Stimulated activated CD4-positive, alpha-beta T cell treated with anti-CD3 and anti-CD28 coated beads, Interleukin-15, amount 100 ng/mL, for 1 hour (primary cell): ENCODE results near the gene KCND2.
"Not testable (repeated sequence)": the region's sequence is repeated elsewhere in the genome, so short reads cannot be mapped to it uniquely, and the experiment has no call there.

Experiments used
- DNase-seq, 2 donors: peaks; one replicate each; pipeline ENCODE4 v3.0.0-alpha.2; 2020; ENCODE audit warnings: low read depth in 1 of 2, low spot score in 1 of 2

Gene KCND2

DNA sequence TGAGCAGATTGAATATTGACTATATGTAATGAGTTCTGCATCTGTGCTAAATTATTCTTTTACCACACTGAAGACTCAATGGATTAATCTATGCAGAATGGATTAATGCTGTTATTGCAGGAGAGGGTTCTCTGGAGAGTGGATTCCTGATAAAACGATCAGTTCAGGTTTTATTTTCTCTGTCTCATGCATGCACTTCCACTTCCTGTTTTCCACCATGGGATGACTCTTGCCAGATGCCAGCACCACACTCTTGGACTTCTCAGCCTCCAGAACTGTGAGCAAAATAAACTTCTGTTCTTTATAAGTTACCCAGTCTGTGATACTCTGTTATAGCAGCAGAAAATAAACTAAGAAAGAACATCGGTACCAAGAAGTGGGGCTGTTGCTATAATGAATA lies 207.5 kb downstream of the KCND2 start:
- no peak for DNase-seq

DNA sequence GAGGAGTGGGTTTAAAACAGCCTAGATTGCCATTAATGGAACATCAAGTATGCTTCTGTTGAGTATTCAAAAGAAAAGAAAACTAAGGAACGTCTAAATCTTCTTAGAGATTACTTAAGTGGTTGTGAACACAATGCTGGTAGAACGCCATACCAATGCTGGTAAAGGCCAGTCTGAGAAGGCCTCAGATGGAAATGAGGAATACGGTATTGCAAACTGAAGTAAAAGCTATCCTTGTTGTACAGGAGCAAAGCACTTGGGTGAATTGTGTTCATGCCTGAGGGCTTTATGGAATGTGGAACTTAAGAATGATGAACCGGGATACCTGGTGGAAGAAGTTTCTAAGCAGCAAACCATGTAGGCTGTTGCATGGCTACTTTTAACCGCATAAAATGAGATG lies 208.0 kb downstream of the KCND2 start:
- no peak for DNase-seq

DNA sequence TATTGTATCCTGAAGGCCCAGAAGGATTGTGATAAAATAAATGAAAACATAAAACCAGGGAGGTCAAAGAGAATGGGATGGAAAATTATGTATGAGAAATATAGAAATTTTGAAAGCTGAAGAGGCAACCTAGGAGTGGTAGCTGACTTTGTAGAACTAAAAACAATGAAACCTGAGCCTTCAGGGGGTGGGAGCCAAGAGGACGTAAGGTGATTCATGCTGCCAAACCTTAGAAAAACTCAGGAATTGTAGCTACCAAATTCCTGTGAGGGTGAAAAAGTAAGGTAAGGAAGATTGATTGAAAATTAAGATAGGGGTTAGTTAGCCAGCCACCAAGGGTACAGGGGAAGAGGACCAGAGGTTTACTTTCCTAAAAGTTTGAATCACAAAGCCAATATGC lies 213.2 kb downstream of the KCND2 start:
- no peak for DNase-seq

DNA sequence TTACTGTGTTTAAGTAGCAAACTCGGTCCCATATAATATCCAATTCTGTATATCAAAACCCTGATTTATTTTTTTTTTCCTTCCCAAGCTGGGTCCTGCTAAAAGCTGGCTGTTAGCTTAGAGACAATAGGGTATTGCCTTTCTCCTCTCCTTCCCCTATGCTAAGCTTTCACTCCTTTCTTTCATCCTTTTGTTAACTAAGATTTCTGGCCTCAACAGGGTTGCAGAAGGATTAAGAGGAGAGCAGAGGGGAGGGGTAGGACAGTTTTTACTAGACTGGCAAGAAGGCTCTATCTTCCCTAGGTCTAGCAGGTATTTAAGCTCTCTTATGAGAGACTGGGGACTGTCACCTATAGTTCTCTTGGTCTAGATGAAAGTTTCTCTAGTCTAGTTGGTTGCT lies 229.2 kb downstream of the KCND2 start:
- no peak for DNase-seq

DNA sequence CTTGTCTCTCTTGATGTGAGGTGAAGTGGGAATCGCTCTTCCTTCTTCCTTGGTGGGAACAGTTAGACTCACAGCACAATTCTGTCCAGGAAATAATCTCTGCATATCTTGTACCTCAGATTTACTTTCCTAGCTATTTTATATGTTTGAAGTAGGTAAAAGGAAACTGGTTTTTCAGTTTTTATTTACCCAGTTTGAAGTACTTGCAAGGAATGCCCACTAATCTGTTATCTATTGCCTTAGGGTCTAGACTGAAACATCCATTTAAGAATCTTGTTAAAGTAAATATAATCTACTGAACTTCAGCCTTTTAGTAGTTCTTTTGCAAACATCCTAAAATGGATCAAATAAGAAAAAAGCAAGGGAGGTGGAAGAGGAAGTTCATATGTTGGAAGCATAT lies 229.8 kb downstream of the KCND2 start:
- DNase-seq: no peak

DNA sequence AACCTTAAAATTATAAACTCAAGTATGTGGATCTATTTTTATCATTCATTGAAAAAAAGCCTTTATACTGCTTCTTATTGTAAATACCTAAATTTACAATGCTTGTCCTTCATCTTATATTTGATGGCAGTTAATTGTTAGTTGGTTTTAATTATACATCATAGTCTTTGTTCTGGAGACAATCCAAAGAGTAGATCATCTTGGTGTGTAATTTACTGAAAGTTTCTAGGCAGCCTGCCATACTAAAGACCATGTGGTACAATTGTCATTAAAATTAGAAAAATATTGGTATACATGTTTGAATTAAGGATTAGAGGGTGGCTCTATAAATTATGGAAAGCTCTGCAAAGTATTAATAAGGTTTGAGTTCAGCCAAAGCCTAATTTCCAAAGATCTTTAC lies 231.4 kb downstream of the KCND2 start:
- DNase-seq: no peak

DNA sequence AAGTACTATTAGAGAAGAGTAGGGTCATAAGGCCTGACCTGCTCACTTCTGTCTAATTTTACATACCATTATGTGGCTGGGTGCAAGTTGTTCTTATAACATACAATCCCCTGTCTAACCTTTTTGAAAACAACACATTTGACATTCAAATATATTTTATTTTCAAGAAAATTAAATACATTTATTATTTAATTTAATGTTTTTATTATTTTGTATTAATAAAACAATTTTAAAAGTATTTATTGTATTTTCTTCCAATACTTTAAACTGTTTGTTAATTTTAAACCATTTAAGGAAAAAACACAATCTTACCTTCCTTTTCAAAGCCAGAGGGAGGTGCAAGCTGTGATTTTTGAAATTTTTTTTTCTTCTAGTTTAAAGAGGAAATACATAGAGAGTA lies 232.8 kb downstream of the KCND2 start:
- no peak for DNase-seq

DNA sequence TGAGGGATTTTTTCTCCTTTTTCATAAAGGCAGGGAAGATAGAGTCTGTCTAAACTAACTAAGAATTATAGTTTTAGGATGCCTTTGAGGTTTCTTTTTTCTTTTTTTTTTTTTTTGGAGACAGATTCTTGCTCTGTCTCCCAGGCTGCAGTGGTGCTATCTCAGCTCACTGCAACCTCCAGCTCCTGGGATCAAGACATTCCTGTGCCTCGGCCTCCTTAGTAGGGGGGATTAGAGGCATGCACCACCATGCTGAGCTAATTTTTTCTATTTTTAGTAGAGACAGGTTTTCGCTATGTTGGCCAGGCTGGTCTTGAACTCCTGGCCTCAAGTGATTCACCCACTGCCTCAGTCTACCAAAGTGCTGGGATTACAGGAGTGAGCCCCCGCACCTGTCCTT lies 239.7 kb downstream of the KCND2 start:
- DNase-seq: no peak

DNA sequence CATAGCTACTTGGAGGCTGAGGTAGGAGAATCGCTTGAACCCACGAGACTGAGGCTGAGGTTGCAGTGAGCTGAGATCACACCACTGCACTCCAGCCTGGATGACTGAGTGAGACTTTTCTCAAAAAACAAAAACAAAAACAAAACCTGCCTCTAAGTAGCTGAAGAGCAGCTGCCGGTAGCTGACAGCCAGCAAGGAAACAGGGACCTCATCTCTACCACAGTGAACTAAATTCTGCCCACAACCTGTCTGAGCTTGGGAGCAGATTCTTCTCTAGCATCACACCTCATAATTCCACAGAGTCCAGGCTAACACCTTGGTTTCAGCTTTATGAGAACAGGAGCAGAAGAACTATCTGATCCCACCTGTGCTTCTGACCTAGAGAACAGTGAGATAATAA lies 246.2 kb downstream of the KCND2 start:
- DNase-seq: no peak

DNA sequence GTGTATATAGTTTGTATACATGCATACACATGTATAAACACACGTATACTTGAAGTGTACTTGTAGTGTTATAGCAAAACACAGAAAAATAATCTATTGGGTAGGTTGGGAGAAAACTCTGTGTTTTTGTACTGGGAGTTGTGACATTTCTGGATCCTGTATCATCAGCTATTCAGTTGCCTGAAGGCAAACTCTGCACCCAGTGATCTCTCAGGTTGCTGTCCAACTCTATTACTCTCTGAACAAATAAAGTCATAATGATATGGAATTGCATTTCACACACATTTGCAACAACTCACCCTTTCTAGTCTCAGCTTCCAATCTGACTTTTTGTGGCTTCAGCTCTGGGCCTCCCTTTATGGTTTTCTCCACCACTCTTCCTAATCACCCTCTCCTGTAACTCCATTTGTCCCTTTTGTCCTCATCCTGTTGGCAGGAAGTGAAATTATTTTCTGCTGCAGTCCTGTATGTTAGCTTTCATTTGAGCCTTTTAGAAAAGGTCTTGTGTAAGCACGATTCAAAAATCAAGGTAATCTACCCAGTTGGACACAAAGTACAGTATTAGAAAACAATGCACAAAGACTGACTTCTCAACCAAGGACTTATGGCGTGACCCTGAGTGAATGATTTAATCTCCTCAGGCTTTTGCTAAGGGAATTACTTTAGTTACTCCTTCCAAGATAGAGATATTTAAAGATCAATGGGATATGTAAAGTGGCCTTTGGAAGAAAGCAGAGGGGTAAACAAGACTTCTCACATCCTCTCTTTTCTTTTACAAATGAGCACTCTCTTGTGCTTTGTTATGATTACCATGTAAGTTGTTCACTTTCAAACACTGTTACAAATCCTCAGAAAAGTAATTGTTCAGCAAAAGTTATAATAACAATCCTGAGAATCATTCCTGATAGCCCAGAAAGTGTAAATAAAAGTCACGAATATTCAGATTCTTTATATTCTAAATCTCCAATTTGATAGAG lies 249.1 kb downstream of the KCND2 start:
- DNase-seq: no peak

DNA sequence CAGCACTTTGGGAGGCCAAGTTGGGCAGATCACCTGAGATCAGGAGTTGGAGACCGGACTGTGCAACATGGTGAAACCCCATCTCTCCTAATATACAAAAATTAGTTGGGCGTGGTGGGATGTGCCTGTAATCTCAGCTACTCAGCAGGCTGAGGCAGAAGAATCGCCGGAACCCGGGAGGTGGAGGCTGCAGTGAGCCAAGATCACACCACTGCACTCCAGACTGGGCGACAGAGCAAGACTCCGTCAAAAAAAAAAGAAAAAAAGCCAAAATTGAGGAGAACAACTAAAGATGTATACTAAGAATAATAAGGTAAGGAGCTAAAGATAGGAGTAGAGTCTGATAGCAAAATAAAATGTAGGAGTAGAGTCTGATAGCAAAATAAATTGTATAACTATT lies 251.0 kb downstream of the KCND2 start:
- DNase-seq: no peak

DNA sequence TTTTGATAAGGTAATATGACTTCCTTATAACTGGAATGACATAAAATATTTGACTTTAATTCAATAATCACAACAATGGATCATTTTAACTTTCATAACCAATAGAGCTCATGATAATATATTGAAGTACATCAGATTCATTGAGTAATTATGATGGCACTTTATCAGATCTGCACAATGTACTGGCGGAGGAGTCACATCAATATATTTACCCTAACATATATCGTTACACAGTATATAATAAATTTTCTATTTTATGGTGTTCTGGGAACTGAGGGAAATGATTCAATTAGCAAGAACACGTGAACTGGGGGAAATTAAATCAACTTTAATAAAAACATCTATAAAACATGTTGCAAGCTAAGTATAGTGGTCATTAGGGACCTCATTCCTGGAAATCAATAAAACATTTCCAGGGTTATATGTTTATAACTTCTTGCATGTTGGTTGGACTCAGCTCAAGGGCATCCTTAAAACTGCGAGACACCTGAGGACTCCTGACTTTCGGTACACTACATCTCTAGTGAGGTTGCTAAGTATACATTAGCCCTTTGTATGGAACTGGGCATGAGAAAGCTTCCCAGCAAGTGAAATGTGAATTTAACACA lies 254.0 kb downstream of the KCND2 start:
- DNase-seq: no peak

DNA sequence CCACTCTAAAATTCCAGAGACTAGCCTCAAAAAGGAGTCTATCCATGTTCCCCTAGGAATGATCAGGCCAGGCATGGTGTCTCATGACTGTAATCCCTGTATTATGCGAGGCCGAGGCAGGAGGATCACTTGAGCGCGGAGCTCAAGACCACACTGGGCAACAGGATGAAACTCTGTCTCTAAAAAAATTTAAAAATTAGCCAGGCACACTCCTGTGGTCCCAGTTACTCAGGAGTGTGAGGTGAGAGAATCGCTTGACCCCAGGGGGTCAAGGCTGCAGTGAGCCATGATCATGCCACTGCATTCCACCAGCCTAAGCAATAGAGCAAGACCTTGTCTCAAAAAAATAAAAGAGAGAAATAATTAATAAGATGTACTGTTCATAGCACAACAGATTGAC lies 256.8 kb downstream of the KCND2 start:
- DNase-seq: no peak

DNA sequence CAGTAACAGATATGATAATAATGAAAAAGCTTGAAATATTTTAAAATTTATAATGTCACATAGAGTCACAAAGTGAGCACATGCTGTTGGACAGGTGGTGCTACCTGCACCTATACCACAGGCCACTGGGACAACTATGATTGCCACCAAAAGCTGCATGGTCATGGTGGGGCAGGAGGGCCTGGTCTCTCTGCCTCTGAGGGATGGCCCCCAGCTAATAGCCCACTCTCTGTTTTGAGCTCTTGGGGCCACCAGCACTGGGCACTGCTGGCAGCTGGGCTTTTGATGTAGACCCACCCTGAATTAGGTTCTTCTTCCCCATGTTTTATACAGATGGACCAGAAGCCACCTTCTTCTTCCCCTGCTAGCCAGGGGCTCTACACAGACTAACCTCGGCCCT lies 265.4 kb downstream of the KCND2 start:
- no peak for DNase-seq

DNA sequence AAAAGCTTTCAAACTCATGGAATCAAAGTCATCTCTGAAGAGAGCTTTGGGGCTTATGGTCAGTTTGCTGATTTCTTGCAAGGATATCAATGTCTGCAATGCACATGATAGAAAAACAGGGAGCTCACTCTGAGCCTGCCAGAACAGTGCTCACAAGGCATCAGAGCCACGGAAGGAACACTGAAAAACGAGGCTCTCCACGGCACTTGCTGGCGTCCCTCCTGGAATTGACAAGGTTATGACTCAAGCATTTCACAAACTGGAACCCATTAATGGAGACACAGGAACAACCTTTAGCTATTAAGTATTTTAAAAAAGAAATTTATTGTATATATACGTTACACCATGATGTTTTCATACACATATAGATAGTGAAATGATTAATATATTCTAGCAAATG lies 266.3 kb downstream of the KCND2 start:
- DNase-seq: no peak

DNA sequence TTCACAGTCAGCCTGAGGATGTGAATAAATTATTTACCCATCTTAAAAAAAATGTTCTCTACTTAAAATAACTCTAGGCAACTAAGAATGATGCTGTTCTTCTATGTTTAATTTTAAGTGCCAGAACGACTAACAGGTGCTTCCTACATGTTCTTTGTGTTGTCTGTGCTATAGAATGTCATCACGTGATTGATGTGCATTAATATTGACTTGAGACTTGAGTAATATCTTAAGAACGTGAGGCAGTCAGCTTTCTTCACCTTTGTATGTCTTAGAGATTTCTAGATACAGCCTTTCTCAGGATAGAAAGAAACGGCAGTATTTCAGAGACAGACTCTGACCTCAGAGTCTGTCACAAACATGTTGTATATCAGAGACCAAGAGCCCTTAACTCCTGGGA lies 274.6 kb downstream of the KCND2 start:
- no peak for DNase-seq

DNA sequence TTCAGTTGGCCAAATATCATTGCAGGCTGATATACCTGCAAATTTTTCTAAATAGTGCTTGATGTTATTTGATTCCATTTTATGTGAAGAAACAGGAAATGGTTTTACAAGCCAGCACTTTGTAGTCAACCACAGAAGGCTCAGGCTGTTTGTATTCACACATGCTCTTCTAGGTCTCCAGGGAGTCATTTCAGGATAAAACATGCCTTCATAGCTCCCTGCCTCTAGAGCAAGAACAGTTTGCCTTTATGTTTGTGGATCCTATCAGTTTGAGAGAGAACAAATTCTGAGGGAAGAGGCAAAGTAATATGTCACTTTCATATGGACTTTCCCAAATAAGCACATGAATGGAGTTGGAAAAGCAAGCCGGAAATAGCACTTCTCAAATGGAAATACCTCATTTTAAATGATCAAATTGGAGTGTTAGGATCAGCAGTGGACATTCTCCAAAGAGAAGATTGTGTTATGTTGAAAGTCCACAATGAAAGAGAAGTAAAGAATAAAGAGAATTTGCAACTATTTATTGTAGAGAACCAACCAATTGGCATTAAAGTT lies 277.6 kb downstream of the KCND2 start:
- DNase-seq: no peak

DNA sequence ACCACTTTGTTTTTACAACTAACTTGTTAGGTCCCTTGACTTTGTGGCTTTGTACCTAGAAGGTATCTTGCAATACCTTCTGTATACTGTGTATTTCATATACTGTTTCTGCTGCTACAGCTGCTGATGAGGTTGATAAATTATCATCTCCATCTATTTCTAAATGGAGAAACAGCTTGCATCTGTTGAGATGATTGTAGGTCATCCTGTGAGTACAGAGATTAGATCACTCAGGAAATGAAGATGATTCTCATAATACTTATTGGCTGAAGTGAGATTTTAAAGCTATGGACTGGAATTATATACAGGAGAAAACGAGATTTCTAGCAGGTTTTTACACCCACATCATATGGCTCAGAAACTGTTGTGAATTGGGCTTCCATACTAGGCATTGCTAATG lies 280.5 kb downstream of the KCND2 start:
- DNase-seq: no peak

DNA sequence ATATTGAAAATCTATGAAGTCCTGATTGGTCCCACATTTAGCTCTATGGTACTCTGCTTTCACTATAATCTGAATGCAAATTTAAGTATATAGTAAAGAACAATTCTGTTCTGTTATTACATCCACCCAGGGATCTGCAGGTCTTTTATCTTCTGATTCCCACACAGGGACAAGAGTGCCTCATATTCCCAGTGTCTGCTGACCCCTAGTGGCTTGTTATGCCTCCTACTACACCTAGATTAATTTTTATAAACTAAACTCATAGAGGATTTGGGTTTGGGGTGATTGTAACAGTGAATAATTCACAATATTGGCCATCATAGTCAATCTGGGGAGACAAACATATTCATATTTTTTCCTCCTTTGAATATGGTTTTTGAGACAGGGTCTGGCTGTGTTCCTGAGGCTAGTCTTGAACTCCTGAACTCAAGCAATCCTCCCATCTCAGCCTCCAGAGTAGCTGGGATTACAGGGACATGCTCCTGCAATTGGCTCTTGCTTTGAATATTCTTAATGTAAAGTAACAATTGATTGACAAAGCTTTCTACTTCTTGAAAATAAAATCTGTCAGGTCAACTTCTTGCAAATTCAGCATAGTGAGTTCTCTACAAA lies 282.1 kb downstream of the KCND2 start:
- no peak for DNase-seq

DNA sequence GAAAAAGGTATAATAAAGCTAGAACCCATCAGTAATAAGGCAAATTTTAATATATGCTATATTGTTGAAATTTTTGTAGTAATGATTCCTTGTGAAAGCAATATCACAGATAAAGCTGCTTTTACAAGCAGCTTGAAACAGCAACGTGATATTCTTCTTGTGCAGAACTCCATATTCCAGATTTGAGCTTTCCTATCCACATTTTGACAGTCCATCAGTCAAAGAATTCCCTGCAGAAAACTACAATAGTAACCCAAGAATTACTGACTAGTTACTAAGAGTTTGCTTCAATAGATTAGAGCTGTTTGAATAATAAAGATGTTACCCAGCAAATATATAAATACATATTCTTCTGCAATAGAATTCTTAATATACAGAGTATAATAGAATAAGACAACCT lies 291.2 kb downstream of the KCND2 start:
- DNase-seq: no peak

DNA sequence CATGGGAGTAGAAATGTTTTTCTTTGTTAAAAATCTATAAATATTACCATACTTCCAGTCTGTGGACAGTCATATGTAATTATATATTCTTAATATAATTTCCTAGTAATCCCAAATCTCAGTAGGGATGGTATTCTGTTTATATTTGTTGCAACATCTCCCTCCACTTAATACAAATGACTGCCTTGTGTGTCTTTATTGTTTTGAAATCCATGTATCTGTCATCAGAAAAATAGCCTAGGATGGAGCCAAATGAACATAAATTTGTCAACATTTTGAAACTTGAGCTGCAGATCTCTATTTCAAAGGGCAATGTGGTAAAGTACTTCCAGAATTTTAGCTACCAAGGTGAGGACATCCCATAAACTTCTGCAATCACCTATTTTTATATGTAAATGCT lies 294.2 kb downstream of the KCND2 start:
- DNase-seq: no peak

DNA sequence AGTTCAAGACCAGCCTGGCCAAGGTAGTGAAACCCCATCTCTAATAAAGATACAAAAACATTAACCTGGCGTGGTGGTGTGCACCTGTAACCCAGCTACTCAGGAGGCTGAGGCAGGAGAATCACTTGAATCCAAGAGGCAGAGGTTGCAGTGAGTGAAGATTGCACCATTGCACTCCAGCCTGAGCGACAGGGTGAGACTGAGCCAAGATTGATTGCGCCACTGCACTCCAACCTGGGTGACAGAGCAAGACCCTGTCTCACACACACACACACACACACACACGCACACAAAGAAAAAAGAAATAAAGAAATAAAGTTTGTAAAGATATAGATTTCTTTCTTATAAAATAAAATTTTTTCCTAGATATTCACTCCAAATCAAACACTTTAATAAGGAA lies 305.7 kb downstream of the KCND2 start:
- DNase-seq: not testable (repeated sequence)
